HG02938 (cell line): ENCODE data around the gene ABCB10.
A peak's percentile ranks its signal among the peaks of the same experiment; 100 is the strongest.
"Not testable (repeated sequence)": the region's sequence is repeated elsewhere in the genome, so short reads cannot be mapped to it uniquely, and the experiment has no call there.

Experiments used
- ATAC-seq: cut with Tn5 transposase; IDR thresholded peaks from one replicate; pipeline ENCODE4 v1.9.1; 2021; ENCODE audit warnings: mild to moderate bottlenecking, moderate library complexity; ENCODE audit not compliant: unreplicated experiment

The ABCB10 gene

GRCh38 chr1:229558460-229559335, at the start of gene ABCB10:
TSS of gene ABCB10 (minus strand) at chr1:229558707. CDS start at chr1:229558652, 55 bp downstream.
- peak; percentile 83 for ATAC-seq

GRCh38 chr1:229607370-229607769, 48.9 kb upstream of the ABCB10 start:
- ATAC-seq, result no peak

DNA sequence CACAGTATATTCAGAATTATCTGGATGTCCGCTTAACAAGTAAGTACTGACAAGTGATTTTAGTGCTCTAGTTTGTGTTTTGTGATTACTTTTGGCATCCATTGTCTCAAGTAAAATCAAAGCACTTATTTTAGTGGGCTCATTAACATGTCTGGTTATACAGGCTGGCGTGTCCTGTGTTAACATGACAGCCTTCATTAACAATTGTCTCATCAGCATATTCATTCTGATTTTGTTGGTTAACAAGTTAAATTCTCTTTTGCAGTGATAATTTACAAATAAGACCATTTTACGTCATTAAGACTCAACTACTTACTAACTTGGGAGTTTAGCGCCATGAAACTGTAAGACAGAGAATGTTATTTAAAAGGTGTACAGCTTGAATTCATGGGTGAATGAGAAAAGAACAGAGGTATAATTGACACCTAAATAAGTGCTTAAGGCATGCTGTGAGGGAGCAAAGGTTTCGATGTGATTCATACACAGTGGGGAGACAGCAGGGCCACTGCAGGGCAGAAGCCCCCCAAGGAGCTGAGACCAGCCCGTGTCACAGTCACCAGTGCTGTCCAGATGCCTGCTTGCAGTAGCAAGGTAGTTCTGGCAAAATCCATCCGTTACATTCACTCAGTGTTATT, 45.0 kb upstream of the ABCB10 start:
- no peak for ATAC-seq

DNA sequence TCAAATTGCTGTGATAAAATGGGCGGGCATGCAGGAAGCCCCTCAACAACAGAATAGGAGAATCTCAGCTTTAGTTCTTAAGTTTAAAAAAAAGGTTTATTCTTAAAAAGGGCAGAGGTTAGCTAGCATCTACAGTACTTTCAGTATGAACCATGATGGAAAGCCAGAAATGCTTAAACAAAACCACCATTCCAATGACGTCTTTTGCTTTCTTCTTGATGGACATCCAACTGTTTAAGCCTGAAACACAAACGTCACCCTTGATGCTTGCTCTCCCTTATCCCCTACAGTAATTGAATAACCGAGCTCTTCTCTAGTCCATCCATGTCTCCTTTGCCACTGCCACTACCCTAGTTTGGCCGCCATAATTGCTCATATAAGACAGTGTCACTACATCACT, 41.7 kb upstream of the ABCB10 start:
- no peak for ATAC-seq

DNA sequence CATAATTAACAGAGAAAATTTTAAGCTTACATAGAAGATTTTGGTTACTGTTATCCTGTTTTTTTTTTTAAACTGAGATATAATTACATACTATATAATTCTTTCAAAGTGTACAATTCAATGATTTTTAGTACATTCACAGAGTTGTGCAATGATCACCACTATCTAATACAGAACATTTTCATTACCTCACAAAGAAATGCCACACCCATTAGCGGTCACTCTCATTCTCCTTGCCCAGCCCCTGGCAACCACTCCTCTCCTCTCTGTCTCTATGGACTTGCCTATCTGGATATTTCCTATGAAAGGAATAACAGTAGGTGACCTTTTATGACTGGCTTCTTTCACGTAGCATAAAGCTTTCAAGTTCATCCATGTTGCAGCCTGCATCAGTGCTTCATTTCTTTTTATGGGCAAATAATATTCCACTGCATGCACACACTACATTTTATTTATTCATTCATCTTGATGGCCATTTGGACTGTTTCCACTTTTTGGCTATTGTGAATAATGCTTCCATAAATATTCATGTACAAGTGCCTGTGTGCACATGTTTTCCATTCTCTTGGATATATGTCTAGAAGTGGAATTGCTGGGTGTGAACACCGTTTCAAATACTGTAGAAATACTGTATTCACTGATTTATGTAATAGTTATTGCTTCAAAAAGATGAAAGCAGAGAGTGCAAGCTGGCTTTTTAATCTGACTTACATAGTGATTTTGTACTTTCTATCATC, 40.9 kb upstream of the ABCB10 start:
- no peak for ATAC-seq

- ATAC-seq, result no peak
Measured at GRCh38 chr1:229597877-229598276, 39.4 kb upstream of the ABCB10 start.

DNA sequence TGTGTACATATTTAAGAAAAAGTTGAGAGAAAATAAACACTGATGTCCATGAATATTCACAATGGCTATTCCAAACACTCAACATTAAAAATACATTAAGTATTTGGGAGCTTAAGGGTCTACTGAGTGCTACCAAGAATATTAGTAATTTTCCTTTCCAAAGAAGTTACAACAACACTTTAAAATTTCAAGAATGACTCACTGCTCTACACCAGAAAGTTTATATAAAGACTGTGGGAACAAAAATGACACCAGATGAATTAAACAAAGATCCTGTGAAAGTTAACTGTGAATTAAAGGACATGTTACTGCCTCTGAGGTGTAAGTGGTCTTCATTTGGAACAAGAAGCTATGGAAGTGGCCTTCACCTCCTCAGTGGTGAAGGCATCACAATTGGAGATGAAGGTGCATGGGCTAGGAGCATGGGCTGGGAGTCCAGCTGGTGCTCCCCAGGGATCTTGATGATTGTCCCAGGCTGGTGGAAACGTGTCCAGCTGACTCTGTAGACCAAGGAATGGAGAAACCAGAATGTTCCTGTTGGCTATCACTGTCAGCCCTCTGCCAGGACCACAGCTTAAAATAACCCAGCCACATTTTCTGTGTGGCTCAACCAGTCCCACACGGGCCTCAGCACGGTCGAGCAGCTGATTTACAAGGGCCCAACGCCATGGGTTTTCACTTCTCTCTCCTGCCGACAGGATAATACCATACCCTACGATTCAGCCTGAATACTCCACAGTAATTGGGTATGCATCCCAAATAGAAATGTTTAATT, 38.6 kb upstream of the ABCB10 start:
- no peak for ATAC-seq

GRCh38 chr1:229595876-229596275, 37.4 kb upstream of the ABCB10 start:
- ATAC-seq, result not testable (repeated sequence)

- ATAC-seq, result no peak
Measured at GRCh38 chr1:229594227-229595008, 35.9 kb upstream of the ABCB10 start.

DNA sequence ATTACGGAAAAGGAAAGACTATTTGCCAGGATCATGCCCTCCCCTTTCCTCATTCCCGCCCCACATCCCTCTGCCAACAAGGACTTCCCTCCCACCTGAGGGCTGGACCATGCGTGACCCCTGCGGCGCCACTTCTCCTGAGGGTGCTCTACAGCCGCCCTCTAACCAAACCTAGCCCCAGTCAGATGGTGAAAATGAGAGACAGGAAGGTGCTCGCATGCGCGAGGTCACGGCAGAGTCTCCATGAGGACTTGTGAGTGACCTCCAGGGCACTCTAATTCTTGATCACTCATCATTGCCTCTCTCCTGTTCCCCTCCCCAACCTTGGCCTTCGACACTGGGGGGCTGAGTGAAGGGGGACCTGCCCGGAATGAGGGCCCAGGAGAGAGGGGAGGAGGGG, 35.3 kb upstream of the ABCB10 start:
- no peak for ATAC-seq

GRCh38 chr1:229590119-229590518, 31.6 kb upstream of the ABCB10 start:
- no peak for ATAC-seq

DNA sequence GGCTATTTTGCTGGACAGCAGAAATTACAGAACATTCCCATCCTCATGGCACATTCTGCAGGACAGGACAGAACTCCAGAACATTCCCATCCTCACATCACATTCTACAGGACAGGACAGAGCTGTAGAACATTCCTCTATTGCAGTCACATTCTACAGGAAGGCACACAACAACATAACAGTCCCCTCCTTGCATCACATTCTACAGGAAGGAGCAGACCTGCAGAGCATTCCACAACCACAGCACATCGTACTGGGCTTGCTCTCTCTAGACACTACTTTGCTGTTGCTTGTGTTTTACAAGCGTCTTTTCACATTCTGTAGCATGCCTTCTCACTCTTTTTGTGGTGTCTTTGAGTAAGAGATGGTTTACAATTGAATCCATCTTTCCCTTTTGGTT, 26.8 kb upstream of the ABCB10 start:
- ATAC-seq, result no peak

- ATAC-seq, result no peak
Measured at GRCh38 chr1:229582715-229583114, 24.2 kb upstream of the ABCB10 start.

GRCh38 chr1:229582011-229582694, 23.6 kb upstream of the ABCB10 start:
- no peak for ATAC-seq

DNA sequence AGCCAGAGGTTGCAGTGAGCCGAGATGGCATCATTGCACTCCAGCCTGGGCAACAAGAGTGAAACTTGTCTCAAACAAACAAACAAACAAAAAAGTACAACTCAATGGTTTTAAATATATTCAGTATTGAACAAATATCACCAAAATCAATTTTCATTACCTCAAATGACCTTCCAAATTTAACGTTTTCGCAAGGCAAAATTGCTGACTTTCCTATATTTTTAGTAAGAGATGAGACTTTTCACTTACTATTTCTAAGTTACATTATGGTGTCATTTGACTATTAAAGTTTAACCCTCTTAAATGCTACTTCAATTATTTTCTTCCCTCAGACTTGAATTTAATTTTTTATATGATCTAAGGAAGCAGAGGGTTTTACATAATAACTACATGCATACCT, 23.0 kb upstream of the ABCB10 start:
- no peak for ATAC-seq

DNA sequence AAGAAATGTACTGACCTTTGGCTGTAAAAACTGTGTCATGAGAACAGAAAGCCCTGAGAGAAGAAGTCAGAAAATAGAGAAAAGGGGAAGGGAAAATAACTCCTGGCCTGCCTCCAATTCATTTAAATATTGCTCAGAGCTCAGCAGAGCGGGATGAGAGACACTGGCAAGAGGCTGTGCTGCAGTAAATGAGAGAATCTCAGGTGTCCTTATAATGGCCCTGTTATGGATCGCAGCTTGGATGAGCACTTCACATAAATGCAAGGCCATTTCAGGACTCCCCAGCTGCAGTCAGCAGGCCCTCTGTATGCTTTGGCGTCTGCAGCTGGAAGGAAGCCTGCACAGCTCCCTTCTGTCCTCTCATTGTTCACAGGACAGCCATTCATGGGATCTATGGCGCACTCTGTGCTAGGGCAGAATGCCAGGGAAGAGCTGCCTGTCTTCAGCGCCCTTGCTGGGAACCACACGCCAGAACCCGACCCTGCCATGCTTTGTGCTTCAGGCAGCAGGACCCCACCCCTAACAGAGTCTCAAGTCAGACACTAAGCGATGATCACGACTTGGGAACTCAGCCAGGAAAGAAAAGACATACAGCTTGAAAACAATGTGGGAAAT, 20.7 kb upstream of the ABCB10 start:
- peak; percentile 79 for ATAC-seq

- peak; percentile 39 for ATAC-seq
Measured at GRCh38 chr1:229578168-229579058, 19.9 kb upstream of the ABCB10 start.
